Body of pancreas (tissue), 4 donors: Measurements from ENCODE around the gene ZNF343. TPM values are rescaled to one million over a fixed set of nuclear protein-coding genes. Genes with fewer than 3 reads are reported as not detected.
"Not testable (repeated sequence)": the region's sequence is repeated elsewhere in the genome, so short reads cannot be mapped to it uniquely, and the experiment has no call there.

ENCODE experiments used
- ATAC-seq: fragments of 150-250 bp; one replicate; pipeline ENCODE4 v1.9.1; 2016
- DNase-seq, 4 donors: peaks; one replicate each; pipeline ENCODE4 v3.0.0-alpha.2; 2019
- H3K27ac ChIP-seq, 4 donors: fragments of 200-600 bp; sonication (generic); 1 replicate in 3 of 4; 2 replicates in 1 of 4; pipeline versions ENCODE4 v1.5.1 to v1.6.1; 2016 to 2019; ENCODE audit warnings: mild to moderate bottlenecking in 1 of 4, mixed read lengths in 1 of 4, moderate library complexity in 1 of 4
- H3K27me3 ChIP-seq, 2 donors: fragments of 200-600 bp; sonication (generic); one replicate each; pipeline ENCODE4 v1.6.0; 2016; ENCODE audit warnings: mild to moderate bottlenecking in 1 of 2
- H3K36me3 ChIP-seq, 2 donors: fragments of 200-600 bp; sonication (generic); replicated peaks in 1 of 2; 2 replicates each; pipeline ENCODE4 v1.5.1; 2016; ENCODE audit warnings: low read depth in 2 of 2; ENCODE audit not compliant: insufficient read depth in 1 of 2
- H3K4me1 ChIP-seq: fragments of 200-600 bp; sonication (generic); one replicate; pipeline ENCODE4 v1.6.0; 2016
- H3K4me3 ChIP-seq, 2 donors: fragments of 200-600 bp; sonication (generic); 1 replicate in 1 of 2; 2 replicates in 1 of 2; pipeline ENCODE4 v1.5.1; 2016 to 2019
- H3K9me3 ChIP-seq, 3 donors: fragments of 200-600 bp; sonication (generic); 1 replicate in 2 of 3; 2 replicates in 1 of 3; pipeline ENCODE4 v1.5.1; 2016
- CTCF ChIP-seq, 7 experiments: fragments of 450-650 bp in 4 of 7; fragments of 200-600 bp in 3 of 7; sonication (generic) in 3 of 7; IDR thresholded peaks; one replicate each; pipeline ENCODE4 v1.5.1; 2016 to 2019; ENCODE audit warnings: antibody characterized with exemption in 7 of 7
- POLR2A ChIP-seq, 3 donors: fragments of 450-650 bp; IDR thresholded peaks; one replicate each; pipeline ENCODE4 v1.6.1; 2016; ENCODE audit warnings: antibody characterized with exemption in 3 of 3, mild to moderate bottlenecking in 2 of 3
- WGBS, 2 donors: methylation state at CpG; one replicate each; pipeline ENCODE4 v1.1.5; 2017; 5-methylcytosine and 5-hydroxymethylcytosine counted together
- intact Hi-C: fragments of 100-400 bp; cut with DNase I; formaldehyde crosslinking; loops from one replicate; pipeline ENCODE4 v1.15.1; 2023
- total RNA-seq, 2 donors: library from RNA; depleted of rRNA; stranded (reverse); fragments of >200 nt; gene quantifications; one replicate each; pipeline ENCODE4 v1.1.0, GENCODE V29; 2016

ZNF343 gene
- total RNA-seq, 2 donors from 2014 or later = 6.7 to 6.9 TPM

- H3K27ac ChIP-seq = no peak within 1 kb of the TSS
- no peak for DNase-seq
- H3K4me3 ChIP-seq = no peak within 1 kb of the TSS
- no peaks in the 10 kb centered on the region for H3K4me1 ChIP-seq
- ATAC-seq = no peak
- H3K36me3 ChIP-seq = no peaks in the 10 kb centered on the region
- intact Hi-C loops = no loop called here
- TF ChIP-seq POLR2A (IDR thresholded peaks at IDR 0.05) = no peak
- WGBS, 2 donors = 56 to 69% methylated on average over 9 to 13 of the region's 13 CpGs
- H3K27me3 ChIP-seq = no peaks in the 10 kb centered on the region
- no peaks in the 10 kb centered on the region for H3K9me3 ChIP-seq
Measured at GRCh38 chr20:2536560-2536986, 27.9 kb upstream of the ZNF343 start, which contains the start of gene TMC2. TSS of gene TMC2 (plus strand) at chr20:2536573. CDS start at chr20:2536622, 49 bp downstream.

- H3K27ac ChIP-seq = no peak overlapping the region
- no peak for ATAC-seq
- no peak overlapping the region for H3K4me3 ChIP-seq
- WGBS, 2 donors = 35 to 42% methylated on average over 12 of the region's 12 CpGs
- H3K27me3 ChIP-seq = no peaks in the 10 kb centered on the region
- no peak for TF ChIP-seq CTCF (IDR thresholded peaks at IDR 0.05)
- no peak for TF ChIP-seq POLR2A (IDR thresholded peaks at IDR 0.05)
- H3K36me3 ChIP-seq = no peaks in the 10 kb centered on the region
- intact Hi-C loops = no loop called here
- H3K9me3 ChIP-seq = no peaks in the 10 kb centered on the region
- DNase-seq = no peak
- no peaks in the 10 kb centered on the region for H3K4me1 ChIP-seq
Measured at GRCh38 chr20:2535711-2536559, 27.2 kb upstream of the ZNF343 start.

GRCh38 chr20:2533118-2533517 lies 24.4 kb upstream of the ZNF343 start:
- WGBS, 2 donors = 67 to 75% methylated on average over 8 of the region's 8 CpGs
- no peak overlapping the region for H3K4me3 ChIP-seq
- H3K27me3 ChIP-seq = no peaks in the 10 kb centered on the region
- no peak for TF ChIP-seq CTCF (IDR thresholded peaks at IDR 0.05)
- TF ChIP-seq POLR2A (IDR thresholded peaks at IDR 0.05) = no peak
- no peak overlapping the region for H3K27ac ChIP-seq
- intact Hi-C loops = no loop called here
- ATAC-seq (no peak), DNase-seq (no peak)
- no peaks in the 10 kb centered on the region for H3K9me3 ChIP-seq
- H3K4me1 ChIP-seq = no peaks in the 10 kb centered on the region
- no peaks in the 10 kb centered on the region for H3K36me3 ChIP-seq

- H3K27ac ChIP-seq = no peak overlapping the region
- no peaks in the 10 kb centered on the region for H3K27me3 ChIP-seq
- DNase-seq = no peak
- TF ChIP-seq POLR2A (IDR thresholded peaks at IDR 0.05) = no peak
- no peak for TF ChIP-seq CTCF (IDR thresholded peaks at IDR 0.05)
- H3K4me3 ChIP-seq = no peak overlapping the region
- H3K4me1 ChIP-seq = peaks cover 15% of the 10 kb centered on the region
- no peak for ATAC-seq
- no peaks in the 10 kb centered on the region for H3K9me3 ChIP-seq
- intact Hi-C loops = loop anchor here (10.0 kb wide), 1 partner anchor 116 kb away; no protein-coding TSS in a partner anchor
- WGBS, 2 donors = 43 to 50% methylated on average over 10 of the region's 10 CpGs
- no peaks in the 10 kb centered on the region for H3K36me3 ChIP-seq
Measured at GRCh38 chr20:2528671-2529271, 20.1 kb upstream of the ZNF343 start.

GRCh38 chr20:2527762-2528161 lies 19.0 kb upstream of the ZNF343 start:
- ATAC-seq (no peak), DNase-seq (no peak)
- Histone ChIP-seq H3K9me3 (no peaks in the 10 kb centered on the region), H3K27me3 (no peaks in the 10 kb centered on the region), H3K4me1 (peaks cover 16% of the 10 kb centered on the region), H3K27ac (no peak overlapping the region), H3K36me3 (no peaks in the 10 kb centered on the region), H3K4me3 (no peak overlapping the region)
- 46 to 61% methylated on average over 6 of the region's 6 CpGs for WGBS, 2 donors
- TF ChIP-seq POLR2A (IDR thresholded peaks at IDR 0.05) (no peak), CTCF (IDR thresholded peaks at IDR 0.05) (no peak)
- intact Hi-C loops = loop anchor here (10.0 kb wide), 1 partner anchor 117 kb away; no protein-coding TSS in a partner anchor

- intact Hi-C loops = loop anchor here (10.0 kb wide), 1 partner anchor 119 kb away; no protein-coding TSS in a partner anchor
- 76 to 80% methylated on average over 5 of the region's 5 CpGs for WGBS, 2 donors
Measured at GRCh38 chr20:2526218-2526583, 17.5 kb upstream of the ZNF343 start.

More at GRCh38 chr20:2526218-2526583, 17.5 kb upstream of the ZNF343 start:
- H3K27ac ChIP-seq, DNase-seq, H3K4me3 ChIP-seq, H3K9me3 ChIP-seq, H3K27me3 ChIP-seq, H3K36me3 ChIP-seq, ATAC-seq: not testable (repeated sequence)
- H3K4me1 ChIP-seq = peaks cover 16% of the 10 kb centered on the region
